MCF 10A (cell line): Measurements from ENCODE around the gene COL23A1. TPM values are rescaled to one million over a fixed set of nuclear protein-coding genes. Genes with fewer than 3 reads are reported as not detected.

Experiments
- BruUV-seq: library from RNA; stranded (reverse); fragments of 400-500 nt; replicated peaks from 2 replicates; lab custom pipeline; 2021; lab: Mats Ljungman, UMichigan
- CTCF ChIA-PET: fragments of 300-600 bp; sonication (Branson Sonifier 250); formaldehyde crosslinking; extraction: SDS; loops from one replicate; lab custom pipeline; 2021; ENCODE audit warnings: antibody characterized with exemption, inconsistent platforms; lab: Yijun Ruan, JAX
- POLR2A ChIA-PET: fragments of 300-600, 350-650 bp; sonication (Branson Sonifier 250); formaldehyde crosslinking; extraction: SDS; loops from one replicate; lab custom pipeline; 2020; ENCODE audit warnings: antibody characterized with exemption, inconsistent platforms; lab: Yijun Ruan, JAX
- DNase-seq: peaks from one replicate; pipeline ENCODE4 v3.0.0-alpha.2; 2018; ENCODE audit not compliant: unreplicated experiment
- H3K27ac Mint-ChIP-seq: one replicate; pipeline ENCODE4 v1.8.0; 2022; ENCODE audit warnings: mild to moderate bottlenecking, low read depth, mixed read lengths; ENCODE audit not compliant: unreplicated experiment
- H3K27me3 Mint-ChIP-seq: one replicate; pipeline ENCODE4 v1.8.0; 2022; ENCODE audit warnings: mixed read lengths; ENCODE audit not compliant: insufficient read depth, unreplicated experiment
- H3K36me3 Mint-ChIP-seq: one replicate; pipeline ENCODE4 v1.8.0; 2022; ENCODE audit warnings: mild to moderate bottlenecking, moderate library complexity, mixed read lengths; ENCODE audit not compliant: insufficient read depth, unreplicated experiment
- H3K4me1 Mint-ChIP-seq: one replicate; pipeline ENCODE4 v1.8.0; 2022; ENCODE audit warnings: mixed read lengths; ENCODE audit not compliant: insufficient read depth, unreplicated experiment
- H3K4me3 Mint-ChIP-seq: one replicate; pipeline ENCODE4 v1.8.0; 2022; ENCODE audit warnings: mild to moderate bottlenecking, moderate library complexity, mixed read lengths; ENCODE audit not compliant: unreplicated experiment
- H3K9me3 Mint-ChIP-seq: one replicate; pipeline ENCODE4 v1.8.0; 2022; ENCODE audit warnings: mixed read lengths; ENCODE audit not compliant: unreplicated experiment
- intact Hi-C: fragments of 100-400 bp; cut with micrococcal nuclease; formaldehyde crosslinking; loops from 2 replicates; pipeline ENCODE4 v1.14.1; 2022
- total RNA-seq: library from RNA; stranded (reverse); gene quantifications from 2 replicates; pipeline ENCODE4 v1.2.3, GENCODE V29; 2022
- TF ChIP-seq, protein P1 (sequence below): fragments of 200-600 bp; IDR thresholded peaks from one replicate; pipeline ENCODE4 v1.8.0; 2022; ENCODE audit warnings: antibody characterized with exemption, mild to moderate bottlenecking; ENCODE audit not compliant: unreplicated experiment

COL23A1 gene
- total RNA-seq, 1 experiment from 2014 or later = not detected

DNA sequence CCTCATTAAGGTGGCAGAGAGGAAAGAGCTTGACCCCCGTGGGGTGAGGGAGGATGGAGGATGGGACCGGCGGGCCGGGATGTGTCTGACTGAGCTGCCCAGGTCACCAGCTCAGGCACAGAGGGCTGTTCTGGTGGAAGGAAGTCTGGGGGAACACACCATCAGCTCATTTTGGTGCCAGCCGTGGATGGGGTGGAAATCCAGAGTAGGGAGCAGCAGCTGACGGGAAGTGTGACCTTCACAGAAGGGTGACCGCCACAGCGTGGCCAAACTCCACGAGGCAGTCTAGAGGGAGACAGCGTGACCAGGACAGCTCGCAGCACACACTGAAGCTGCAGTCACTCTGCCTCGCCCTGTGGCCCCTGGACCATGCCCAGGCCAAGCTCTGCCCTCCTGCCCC lies 312.3 kb downstream of the COL23A1 start:
- Mint-ChIP-seq H3K27me3 (no peaks in the 10 kb centered on the region), H3K4me1 (peaks cover 35% of the 10 kb centered on the region), H3K27ac (no peak overlapping the region), H3K36me3 (no peaks in the 10 kb centered on the region), H3K4me3 (no peak overlapping the region), H3K9me3 (no peaks in the 10 kb centered on the region)
- no peak for DNase-seq
- intact Hi-C loops = no loop called here
- TF ChIP-seq, protein P1, sequence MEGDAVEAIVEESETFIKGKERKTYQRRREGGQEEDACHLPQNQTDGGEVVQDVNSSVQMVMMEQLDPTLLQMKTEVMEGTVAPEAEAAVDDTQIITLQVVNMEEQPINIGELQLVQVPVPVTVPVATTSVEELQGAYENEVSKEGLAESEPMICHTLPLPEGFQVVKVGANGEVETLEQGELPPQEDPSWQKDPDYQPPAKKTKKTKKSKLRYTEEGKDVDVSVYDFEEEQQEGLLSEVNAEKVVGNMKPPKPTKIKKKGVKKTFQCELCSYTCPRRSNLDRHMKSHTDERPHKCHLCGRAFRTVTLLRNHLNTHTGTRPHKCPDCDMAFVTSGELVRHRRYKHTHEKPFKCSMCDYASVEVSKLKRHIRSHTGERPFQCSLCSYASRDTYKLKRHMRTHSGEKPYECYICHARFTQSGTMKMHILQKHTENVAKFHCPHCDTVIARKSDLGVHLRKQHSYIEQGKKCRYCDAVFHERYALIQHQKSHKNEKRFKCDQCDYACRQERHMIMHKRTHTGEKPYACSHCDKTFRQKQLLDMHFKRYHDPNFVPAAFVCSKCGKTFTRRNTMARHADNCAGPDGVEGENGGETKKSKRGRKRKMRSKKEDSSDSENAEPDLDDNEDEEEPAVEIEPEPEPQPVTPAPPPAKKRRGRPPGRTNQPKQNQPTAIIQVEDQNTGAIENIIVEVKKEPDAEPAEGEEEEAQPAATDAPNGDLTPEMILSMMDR = no peak
- CTCF ChIA-PET = interaction anchor here (0.6 to 15.0 kb wide), 15 partner anchors 10 to 1020 kb away, joined by 3 to 266 read pairs (median 4); no protein-coding TSS in a partner anchor
- no TSS peak for BruUV-seq
- POLR2A ChIA-PET = interaction anchor here (0.6 to 1.8 kb wide), 6 partner anchors 25 to 500 kb away, joined by 3 to 4 read pairs (median 3); no protein-coding TSS in a partner anchor

DNA sequence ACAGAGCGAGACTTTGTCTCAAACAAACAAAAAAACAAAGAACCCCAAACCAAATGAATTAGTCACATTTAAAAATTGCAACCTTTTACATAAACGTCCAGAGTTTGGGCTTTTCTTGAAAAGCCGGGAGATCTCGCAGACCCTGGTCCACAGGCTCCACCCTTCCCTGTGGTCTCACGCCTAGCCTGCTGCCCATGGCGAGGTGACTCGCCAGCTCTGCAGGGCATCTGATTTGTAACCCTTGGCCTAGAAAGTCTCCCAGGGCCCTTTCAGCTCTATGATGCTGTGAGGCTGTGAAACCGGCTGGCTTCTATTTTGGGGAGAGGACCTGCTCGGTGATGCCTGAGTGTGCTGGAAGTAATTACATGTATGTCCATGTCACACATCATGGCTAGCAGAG lies 312.8 kb downstream of the COL23A1 start:
- Mint-ChIP-seq H3K27me3 (no peaks in the 10 kb centered on the region), H3K27ac (no peak overlapping the region), H3K4me1 (peaks cover 35% of the 10 kb centered on the region), H3K4me3 (no peak overlapping the region), H3K36me3 (no peaks in the 10 kb centered on the region), H3K9me3 (no peaks in the 10 kb centered on the region)
- TF ChIP-seq, protein P1 = no peak
- intact Hi-C loops = no loop called here
- BruUV-seq = no TSS peak
- CTCF ChIA-PET = interaction anchor here (0.6 to 15.0 kb wide), 8 partner anchors 10 to 347 kb away, joined by 3 to 266 read pairs (median 4); no protein-coding TSS in a partner anchor
- no peak for DNase-seq
- POLR2A ChIA-PET = interaction anchor here (0.6 to 1.0 kb wide), 3 partner anchors 29 to 501 kb away, joined by 3 to 4 read pairs (median 3); no protein-coding TSS in a partner anchor

GRCh38 chr5:178274781-178275537 lies 315.2 kb downstream of the COL23A1 start:
- H3K27ac Mint-ChIP-seq = no peak overlapping the region
- H3K9me3 Mint-ChIP-seq = peaks cover under 1% of the 10 kb centered on the region
- no peak for DNase-seq
- intact Hi-C loops = no loop called here
- CTCF ChIA-PET = interaction anchor here (0.5 to 3.0 kb wide), 5 partner anchors 9 to 275 kb away, joined by 3 to 13 read pairs (median 6); partner anchors contain the start of gene HNRNPAB
- POLR2A ChIA-PET = interaction anchor here (0.6 kb wide), 1 partner anchor 115 kb away, joined by 3 read pairs; no protein-coding TSS in a partner anchor
- H3K36me3 Mint-ChIP-seq = peaks cover 6% of the 10 kb centered on the region
- H3K4me3 Mint-ChIP-seq = no peak overlapping the region
- TF ChIP-seq, protein P1 = no peak
- no peaks in the 10 kb centered on the region for H3K27me3 Mint-ChIP-seq
- peaks cover 28% of the 10 kb centered on the region for H3K4me1 Mint-ChIP-seq
- no TSS peak for BruUV-seq
